Activated effector memory CD4-positive, alpha-beta T cell treated with anti-CD3 and anti-CD28 coated beads, Interleukin-2, amount 50 U/mL, for 16 hours (primary cell): ENCODE measurements around the gene OR2T6.
"Not testable (repeated sequence)": the region's sequence is repeated elsewhere in the genome, so short reads cannot be mapped to it uniquely, and the experiment has no call there.

Experiments
- DNase-seq: peaks from one replicate; pipeline ENCODE4 v3.0.0-alpha.2; 2020

Gene OR2T6

DNA sequence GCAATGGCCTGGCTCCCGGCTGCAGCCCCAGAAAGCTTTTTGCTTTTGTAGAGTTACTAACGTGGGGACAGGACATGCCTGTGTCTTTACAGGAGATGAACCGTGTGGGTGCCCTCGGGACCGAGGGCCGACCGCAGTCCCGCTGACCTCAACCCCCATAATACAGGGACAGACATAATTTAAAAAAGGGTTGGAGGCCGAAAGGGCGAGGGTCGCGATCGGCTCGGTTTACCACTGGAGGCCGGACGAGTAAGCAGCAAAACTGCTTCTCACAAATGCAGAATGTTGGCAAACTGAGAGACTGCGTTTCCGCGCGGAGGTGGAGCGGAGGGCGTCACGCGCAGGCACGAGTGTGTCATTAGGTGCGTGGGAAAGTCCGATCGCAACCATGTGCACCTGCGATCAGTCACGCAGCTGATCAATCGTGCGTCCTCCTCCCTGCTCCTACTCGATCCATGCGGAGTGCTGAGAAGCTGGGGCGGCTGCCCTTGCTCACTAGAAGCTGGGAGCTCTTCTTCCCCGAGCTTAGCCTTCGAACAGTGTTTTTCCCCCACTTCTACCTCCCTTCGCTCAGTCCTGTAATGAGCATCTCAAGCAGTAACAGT, 58.4 kb downstream of the OR2T6 start:
- DNase-seq: not testable (repeated sequence)

DNA sequence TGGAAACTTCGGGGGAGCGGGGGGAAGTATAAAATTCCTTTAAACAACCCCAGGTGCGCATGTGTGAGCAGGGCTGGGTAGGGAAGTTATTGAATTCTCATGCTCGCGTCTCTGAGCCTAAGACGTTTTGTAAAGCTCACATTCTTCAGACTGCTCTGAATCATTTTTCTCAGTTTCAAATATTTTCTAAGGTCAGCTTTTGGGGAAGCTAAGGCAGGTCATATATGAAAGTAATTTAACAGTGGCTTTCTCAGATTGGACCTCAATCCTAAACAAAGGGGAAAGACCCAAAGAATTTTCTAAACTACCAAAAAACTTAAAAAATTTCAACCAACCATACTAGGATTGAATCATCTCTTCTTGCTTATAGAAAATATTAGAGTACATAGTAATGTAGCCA, 59.4 kb downstream of the OR2T6 start:
- not testable (repeated sequence) for DNase-seq

GRCh38 chr1:248436303-248436702, 60.8 kb downstream of the OR2T6 start:
- not testable (repeated sequence) for DNase-seq

GRCh38 chr1:248438668-248439067, 63.1 kb downstream of the OR2T6 start:
- not testable (repeated sequence) for DNase-seq

GRCh38 chr1:248439283-248439682, 63.7 kb downstream of the OR2T6 start:
- not testable (repeated sequence) for DNase-seq
